Ishikawa (cell line): ENCODE results near the gene HEBP1.

Experiments used
- CEBPB ChIP-seq: IDR thresholded peaks from 2 replicates; pipeline ENCODE4 v1.6.1; 2012
- EGR1 ChIP-seq: IDR thresholded peaks from 2 replicates; pipeline ENCODE4 v1.6.1; 2012
- EP300 ChIP-seq: IDR thresholded peaks from 2 replicates; pipeline ENCODE4 v1.6.1; 2012; ENCODE audit warnings: borderline replicate concordance
- FOXM1 ChIP-seq: IDR thresholded peaks from 2 replicates; pipeline ENCODE4 v1.6.1; 2012; ENCODE audit warnings: low read depth, borderline replicate concordance
- MAX ChIP-seq: IDR thresholded peaks from 2 replicates; pipeline ENCODE4 v1.6.1; 2012
- REST ChIP-seq: IDR thresholded peaks from 2 replicates; pipeline ENCODE4 v1.6.1; 2012; ENCODE audit warnings: low read depth, mild to moderate bottlenecking
- TAF1 ChIP-seq: IDR thresholded peaks from 2 replicates; pipeline ENCODE4 v1.6.1; 2012; ENCODE audit warnings: low read depth, mild to moderate bottlenecking
- TCF12 ChIP-seq: IDR thresholded peaks from 2 replicates; pipeline ENCODE4 v1.6.1; 2012; ENCODE audit warnings: low read depth
- TEAD4 ChIP-seq: IDR thresholded peaks from 2 replicates; pipeline ENCODE4 v1.6.1; 2012
- YY1 ChIP-seq: IDR thresholded peaks from 2 replicates; pipeline ENCODE4 v1.6.1; 2012; ENCODE audit warnings: low read depth

GRCh38 chr12:13024531-13024916 is 24.5 kb upstream of the HEBP1 start:
- TF ChIP-seq YY1: no peak
- TF ChIP-seq EP300: no peak
- no peak for TF ChIP-seq REST
- TF ChIP-seq FOXM1: no peak
- TF ChIP-seq TEAD4: no peak
- TF ChIP-seq TAF1: no peak
- TF ChIP-seq MAX: no peak
- TF ChIP-seq TCF12: no peak
- TF ChIP-seq EGR1: no peak
- TF ChIP-seq CEBPB: no peak
